Pancreas (tissue), 10 donors: ENCODE measurements around the gene ESRRB. TPM values are rescaled to one million over a fixed set of nuclear protein-coding genes. Genes with fewer than 3 reads are reported as not detected.

Experiments used
- ATAC-seq, 4 donors: fragments of 200-7000 bp; cut with Tn5 transposase; one replicate each; pipeline versions ENCODE4 v1.8.0 to v1.9.1; 2020; ENCODE audit warnings: mild to moderate bottlenecking in 4 of 4, moderate library complexity in 4 of 4
- DNase-seq, 6 donors: peaks; one replicate each; pipeline ENCODE4 v3.0.0-alpha.2; 2020
- FAIRE-seq: peaks from 2 replicates; lab custom pipeline; 2012; peaks lifted over from hg19 to GRCh38; lab: Jason Lieb, UNC
- H3K27ac ChIP-seq, 4 donors: fragments of 200-600 bp; sonication (generic); 1 replicate in 3 of 4; 2 replicates in 1 of 4; pipeline versions ENCODE4 v1.5.0 to v1.8.0; 2020
- H3K27me3 ChIP-seq, 4 donors: fragments of 200-600 bp; one replicate each; pipeline ENCODE4 v1.8.0; 2021
- H3K36me3 ChIP-seq, 3 donors: fragments of 200-600 bp; sonication (generic) in 1 of 3; one replicate each; pipeline versions ENCODE4 v1.5.0 to v1.8.0; 2020 to 2021
- H3K4me1 ChIP-seq, 3 donors: fragments of 200-600 bp; one replicate each; pipeline ENCODE4 v1.8.0; 2021
- H3K4me3 ChIP-seq, 4 donors: fragments of 200-600 bp; sonication (generic) in 2 of 4; one replicate each; pipeline versions ENCODE4 v1.5.0 to v1.8.0; 2020 to 2021
- H3K9me3 ChIP-seq, 4 donors: fragments of 200-600 bp; one replicate each; pipeline ENCODE4 v1.8.0; 2021
- CTCF ChIP-seq, 4 donors: fragments of 200-600 bp; sonication (generic) in 3 of 4; IDR thresholded peaks; one replicate each; pipeline versions ENCODE4 v1.5.0 to v1.8.0; 2021; ENCODE audit warnings: antibody characterized with exemption in 4 of 4
- WGBS, 2 donors: extraction: QIAGEN DNeasy Blood & Tissue Kit; methylation state at CpG; one replicate each; pipeline ENCODE4 v1.1.7; 2013; 5-methylcytosine and 5-hydroxymethylcytosine counted together
- intact Hi-C, 3 donors: fragments of 100-400 bp; cut with DNase I; formaldehyde crosslinking; loops; one replicate each; pipeline versions ENCODE4 v1.11.1 to v1.14.2; 2022
- polyA plus RNA-seq, 2 donors: library from polyadenylated mRNA; stranded (reverse); fragments of 200-250 nt; gene quantifications; one replicate each; pipeline ENCODE4 v1.2.3, GENCODE V29; 2013
- total RNA-seq, 6 donors: library from RNA; stranded (reverse); fragmentation: NEBNext Ultra II Directional in 4 of 6; extraction: Animal tissue kit (Norgen Biotek cat#: 25700) in 4 of 6; gene quantifications; one replicate each; pipeline versions ENCODE4 v1.2.1 to v1.2.4, GENCODE V29; 2021 to 2023
- donor health status: healthy with polysubstance abuse.
- donor health status: DM: no; HTN: no; CAD: no; lungs with moderate emphysema.
- donor health status: DM: no; HTN: no; CAD: no.
- donor health status: control.
- donor health status: control.
- donor health status: Bipolar disorder and iron deficiency.
- donor health status: DM: yes; HTN: yes; CAD: no.
- donor health status: DM: no; HTN: no; CAD: no.
- donor health status: DM: no; HTN: no; CAD: no.
- donor health status: DM: yes; HTN: yes; CAD: no.

The ESRRB gene
- total and polyA plus RNA-seq, 8 donors, result 0.14 to 0.85 (median 0.50) TPM; not detected in 2

GRCh38 chr14:76334316-76334715 is 41.6 kb upstream of the ESRRB start:
- TF ChIP-seq CTCF (IDR thresholded peaks at IDR 0.05), result no peak
- 79 to 89% methylated on average over 11 of the region's 11 CpGs for WGBS, 2 donors
- no peaks in the 10 kb centered on the region for H3K36me3 ChIP-seq
- DNase-seq (no peak), FAIRE-seq (no peak), ATAC-seq (no peak)
- no peaks in the 10 kb centered on the region for H3K9me3 ChIP-seq
- no peak overlapping the region for H3K4me3 ChIP-seq
- H3K4me1 ChIP-seq, result no peaks in the 10 kb centered on the region
- intact Hi-C loops, result no loop called here
- no peaks in the 10 kb centered on the region for H3K27me3 ChIP-seq
- H3K27ac ChIP-seq, result no peak overlapping the region

GRCh38 chr14:76336876-76337275 is 39.1 kb upstream of the ESRRB start:
- Histone ChIP-seq H3K4me3 (no peak overlapping the region), H3K27ac (no peak overlapping the region), H3K9me3 (no peaks in the 10 kb centered on the region), H3K36me3 (no peaks in the 10 kb centered on the region), H3K27me3 (no peaks in the 10 kb centered on the region), H3K4me1 (no peaks in the 10 kb centered on the region)
- WGBS, 2 donors, result 84 to 88% methylated on average over 8 of the region's 8 CpGs
- no peak for DNase-seq
- no peak for ATAC-seq
- no peak for TF ChIP-seq CTCF (IDR thresholded peaks at IDR 0.05)
- intact Hi-C loops, result no loop called here
- FAIRE-seq, result no peak

- intact Hi-C loops, result no loop called here
- FAIRE-seq (no peak), DNase-seq (no peak), ATAC-seq (no peak)
- Histone ChIP-seq H3K4me1 (no peaks in the 10 kb centered on the region), H3K27ac (no peak overlapping the region), H3K9me3 (no peaks in the 10 kb centered on the region), H3K36me3 (no peaks in the 10 kb centered on the region), H3K27me3 (no peaks in the 10 kb centered on the region), H3K4me3 (no peak overlapping the region)
- TF ChIP-seq CTCF (IDR thresholded peaks at IDR 0.05), result no peak
- WGBS, 2 donors, result 52 to 55% methylated on average over 16 of the region's 16 CpGs
Observed at GRCh38 chr14:76337635-76338545, 38.0 kb upstream of the ESRRB start.

GRCh38 chr14:76339728-76340615 is 36.0 kb upstream of the ESRRB start:
- Histone ChIP-seq H3K4me3 (no peak overlapping the region), H3K9me3 (no peaks in the 10 kb centered on the region), H3K27me3 (no peaks in the 10 kb centered on the region), H3K4me1 (no peaks in the 10 kb centered on the region), H3K27ac (no peak overlapping the region), H3K36me3 (no peaks in the 10 kb centered on the region)
- no peak for ATAC-seq
- 45 to 46% methylated on average over 24 of the region's 24 CpGs for WGBS, 2 donors
- intact Hi-C loops, result no loop called here
- DNase-seq, result no peak
- no peak for TF ChIP-seq CTCF (IDR thresholded peaks at IDR 0.05)
- no peak for FAIRE-seq
